Raji (cell line): Measurements from ENCODE around the gene BTBD19.

Source experiments
- POLR2A ChIP-seq: IDR thresholded peaks from 2 replicates; pipeline ENCODE4 v1.6.1; 2011; ENCODE audit warnings: low read depth, low read length, control low read depth; ENCODE audit not compliant: insufficient read depth

The BTBD19 gene

GRCh38 chr1:44854970-44855369 is 46.6 kb downstream of the BTBD19 start:
- TF ChIP-seq POLR2A = no peak

DNA sequence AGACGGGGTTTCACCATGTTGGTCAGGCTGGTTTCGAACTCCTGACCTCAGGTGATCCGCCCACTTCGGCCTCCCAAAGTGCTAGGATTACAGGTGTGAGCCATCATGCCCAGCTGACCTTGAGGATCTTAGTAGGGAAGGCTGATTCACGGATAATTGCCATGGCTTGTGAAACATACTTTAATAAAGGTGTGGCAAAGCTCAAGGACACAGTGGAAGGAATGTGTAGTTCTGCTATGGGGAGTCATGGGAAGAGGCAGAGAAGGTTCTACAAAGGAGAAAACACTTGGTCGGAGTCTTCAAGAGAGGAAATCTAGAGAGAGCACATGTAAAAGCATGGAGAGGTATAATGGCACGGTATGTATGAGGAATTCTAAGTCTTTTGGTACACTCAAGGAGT is 47.4 kb downstream of the BTBD19 start:
- TF ChIP-seq POLR2A = no peak

DNA sequence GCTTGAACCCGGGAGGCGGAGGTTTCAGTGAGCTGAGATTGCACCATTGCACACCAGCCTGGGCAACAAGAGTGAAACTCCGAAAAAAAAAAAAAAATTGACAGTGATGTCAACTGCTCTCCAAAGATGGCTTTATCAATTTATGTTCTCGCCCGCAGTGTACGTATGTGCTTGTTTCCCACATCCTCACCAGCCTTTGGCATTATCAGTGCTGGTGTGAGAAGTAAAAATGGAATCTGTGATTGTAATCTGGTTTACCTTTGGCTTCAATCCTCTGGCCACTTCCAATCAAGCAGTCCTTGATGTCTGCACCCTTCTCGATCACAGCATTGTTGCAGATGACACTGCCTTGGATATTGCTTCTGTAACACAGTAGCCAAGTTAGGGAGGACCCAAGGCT is 49.1 kb downstream of the BTBD19 start:
- no peak for TF ChIP-seq POLR2A

- no peak for TF ChIP-seq POLR2A
These were observed 52.0 kb downstream of the BTBD19 start for GRCh38 chr1:44860331-44860730.

GRCh38 chr1:44860891-44861425 is 52.6 kb downstream of the BTBD19 start:
- TF ChIP-seq POLR2A = no peak

DNA sequence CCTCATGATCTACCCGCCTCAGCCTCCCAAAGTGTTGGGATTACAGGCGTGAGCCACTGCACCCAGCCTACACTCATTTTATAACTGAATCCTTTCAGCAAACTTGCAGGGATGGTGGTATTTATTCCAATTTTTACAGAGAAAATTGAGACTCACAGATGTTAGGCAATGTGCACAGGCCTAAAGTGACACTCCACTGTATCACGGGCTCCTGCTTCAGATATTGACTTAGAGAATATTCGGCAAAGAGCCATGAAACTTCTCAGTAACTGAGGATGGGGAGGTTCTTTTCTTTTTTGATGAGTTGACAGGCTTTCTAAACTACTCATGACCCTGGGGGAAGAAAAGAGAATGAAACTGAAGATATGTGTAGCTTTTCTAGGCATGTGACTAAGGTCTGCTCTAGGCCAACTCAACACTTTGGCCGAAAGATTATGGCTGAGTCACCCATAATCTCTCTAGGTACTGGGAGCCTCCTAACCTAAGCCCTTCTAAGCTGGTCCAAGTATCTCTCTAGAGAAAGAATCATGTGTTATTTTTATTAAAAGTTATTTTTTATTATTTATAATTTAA is 54.6 kb downstream of the BTBD19 start:
- no peak for TF ChIP-seq POLR2A
